RWPE1 (cell line): Measurements from ENCODE around the gene RNF144B.

ENCODE experiments used
- CTCF ChIA-PET: fragments of 350-600 bp; sonication (Branson Sonifier 250); formaldehyde crosslinking; extraction: SDS; loops from one replicate; lab custom pipeline; 2021; lab: Yijun Ruan, JAX
- POLR2A ChIA-PET: fragments of 400-600 bp; formaldehyde crosslinking; extraction: SDS; loops from one replicate; lab custom pipeline; 2020; ENCODE audit warnings: antibody characterized with exemption; ENCODE audit not compliant: low non-redundant PET; lab: Yijun Ruan, JAX
- DNase-seq: peaks from one replicate; pipeline ENCODE4 v3.0.0; 2012; ENCODE audit warnings: low spot score
- H3K27ac ChIP-seq: fragments of 450-650 bp; 2 replicates; pipeline ENCODE4 v1.5.1; 2017
- TF ChIP-seq, protein P1 (sequence below): fragments of 450-650 bp; conservative IDR thresholded peaks from 2 replicates; pipeline ENCODE4 v1.5.1; 2017; ENCODE audit warnings: low read depth, mild to moderate bottlenecking

RNF144B gene

DNA sequence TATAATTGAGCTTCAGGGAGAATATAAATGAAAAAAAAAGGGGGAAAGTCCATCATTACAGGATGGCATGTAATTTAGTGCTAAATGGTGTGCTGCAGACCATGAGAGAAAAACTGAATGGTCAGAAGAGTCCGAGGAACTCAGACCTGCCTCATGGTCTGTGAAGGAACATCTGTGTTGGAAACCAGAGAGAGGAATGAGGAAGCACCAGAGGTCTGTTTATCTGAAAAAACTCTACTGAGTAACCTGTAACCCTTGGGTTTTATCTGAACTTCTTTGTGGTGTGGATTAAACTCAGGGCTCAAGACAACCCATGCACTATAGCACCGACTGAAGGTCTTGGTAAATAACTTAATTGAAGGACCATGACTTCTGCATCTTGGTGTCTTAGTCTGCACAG lies 108.1 kb downstream of the RNF144B start:
- CTCF ChIA-PET: interaction anchor here (0.5 to 0.6 kb wide), 2 partner anchors 9 to 1560 kb away, joined by 3 to 5 read pairs; no protein-coding TSS in a partner anchor
- DNase-seq: no peak
- POLR2A ChIA-PET: no interaction called here
- TF ChIP-seq, protein P1, sequence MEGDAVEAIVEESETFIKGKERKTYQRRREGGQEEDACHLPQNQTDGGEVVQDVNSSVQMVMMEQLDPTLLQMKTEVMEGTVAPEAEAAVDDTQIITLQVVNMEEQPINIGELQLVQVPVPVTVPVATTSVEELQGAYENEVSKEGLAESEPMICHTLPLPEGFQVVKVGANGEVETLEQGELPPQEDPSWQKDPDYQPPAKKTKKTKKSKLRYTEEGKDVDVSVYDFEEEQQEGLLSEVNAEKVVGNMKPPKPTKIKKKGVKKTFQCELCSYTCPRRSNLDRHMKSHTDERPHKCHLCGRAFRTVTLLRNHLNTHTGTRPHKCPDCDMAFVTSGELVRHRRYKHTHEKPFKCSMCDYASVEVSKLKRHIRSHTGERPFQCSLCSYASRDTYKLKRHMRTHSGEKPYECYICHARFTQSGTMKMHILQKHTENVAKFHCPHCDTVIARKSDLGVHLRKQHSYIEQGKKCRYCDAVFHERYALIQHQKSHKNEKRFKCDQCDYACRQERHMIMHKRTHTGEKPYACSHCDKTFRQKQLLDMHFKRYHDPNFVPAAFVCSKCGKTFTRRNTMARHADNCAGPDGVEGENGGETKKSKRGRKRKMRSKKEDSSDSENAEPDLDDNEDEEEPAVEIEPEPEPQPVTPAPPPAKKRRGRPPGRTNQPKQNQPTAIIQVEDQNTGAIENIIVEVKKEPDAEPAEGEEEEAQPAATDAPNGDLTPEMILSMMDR: no peak
- no peak overlapping the region for H3K27ac ChIP-seq

DNA sequence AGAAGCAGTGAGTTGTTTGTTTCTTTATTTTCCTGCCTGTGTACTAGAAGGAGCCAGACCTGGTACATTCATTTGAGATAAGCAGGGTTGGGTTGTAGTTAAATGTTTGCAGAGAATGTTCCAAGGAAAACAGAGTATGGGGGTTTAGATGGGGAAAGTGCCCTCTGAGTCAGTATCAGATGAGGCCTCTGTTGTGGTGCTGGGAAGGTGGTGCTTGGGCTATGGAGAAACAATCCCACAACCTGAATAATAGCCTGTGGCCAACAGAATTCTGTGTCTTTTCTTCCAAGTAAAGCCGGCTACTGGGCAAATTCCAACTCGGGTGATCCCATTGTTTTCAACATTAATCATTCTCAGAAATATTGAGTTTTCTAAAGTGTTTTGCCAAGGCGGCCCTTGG lies 109.3 kb downstream of the RNF144B start:
- TF ChIP-seq, protein P1: no peak
- POLR2A ChIA-PET: no interaction called here
- CTCF ChIA-PET: interaction anchor here (1.5 kb wide), 1 partner anchor 172 kb away, joined by 5 read pairs; no protein-coding TSS in a partner anchor
- no peak for DNase-seq
- no peak overlapping the region for H3K27ac ChIP-seq

- no peak for DNase-seq
- TF ChIP-seq, protein P1: no peak
- ChIA-PET POLR2A (no interaction called here), CTCF (interaction anchor here (1.5 kb wide), 1 partner anchor 173 kb away, joined by 5 read pairs; no protein-coding TSS in a partner anchor)
- H3K27ac ChIP-seq: no peak overlapping the region
Measured at GRCh38 chr6:18497006-18497405, 109.9 kb downstream of the RNF144B start.

DNA sequence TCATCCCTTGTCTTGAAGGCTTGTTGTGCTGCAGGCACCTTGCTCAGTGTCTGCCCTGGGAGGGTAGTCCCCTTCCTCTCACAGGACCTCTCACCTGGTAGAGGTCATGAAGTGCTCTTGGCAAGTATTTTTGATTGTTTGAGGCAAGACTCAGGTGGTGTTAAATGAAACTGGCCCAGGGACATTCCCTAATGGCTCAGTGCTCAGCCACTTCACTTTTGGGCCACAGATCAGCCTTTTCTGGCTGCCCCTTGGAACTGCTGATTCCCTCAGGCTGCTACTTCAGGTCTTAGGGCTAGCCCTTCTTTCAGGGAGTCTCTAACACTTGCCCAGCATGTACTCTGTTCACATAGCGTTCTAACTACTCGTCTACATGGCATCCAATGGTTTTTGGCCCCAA lies 111.3 kb downstream of the RNF144B start:
- no peak overlapping the region for H3K27ac ChIP-seq
- POLR2A ChIA-PET: no interaction called here
- CTCF ChIA-PET: no interaction called here
- DNase-seq: no peak
- TF ChIP-seq, protein P1: no peak

GRCh38 chr6:18500921-18501662 lies 113.9 kb downstream of the RNF144B start:
- H3K27ac ChIP-seq: peak overlapping the region; percentile 13; the same call in 1 of the 2 replicates
- TF ChIP-seq, protein P1: no peak
- DNase-seq: no peak
- ChIA-PET POLR2A (no interaction called here), CTCF (interaction anchor here (0.7 to 1.4 kb wide), 3 partner anchors 12 to 236 kb away, joined by 3 to 5 read pairs (median 3); no protein-coding TSS in a partner anchor)

GRCh38 chr6:18501663-18502013 lies 114.5 kb downstream of the RNF144B start:
- POLR2A ChIA-PET: no interaction called here
- CTCF ChIA-PET: interaction anchor here (0.6 to 3.1 kb wide), 5 partner anchors 13 to 236 kb away, joined by 3 to 22 read pairs (median 3); no protein-coding TSS in a partner anchor

More at GRCh38 chr6:18501663-18502013, 114.5 kb downstream of the RNF144B start:
- TF ChIP-seq, protein P1: no peak
- no peak for DNase-seq
- peak overlapping the region; percentile 13; the same call in 1 of the 2 replicates for H3K27ac ChIP-seq
